ENCODE results near the gene TNS2. TPM values are rescaled to one million over a fixed set of nuclear protein-coding genes. Genes with fewer than 3 reads are reported as not detected.

TNS2 gene
- polyA plus RNA-seq, 1 of the 3 experiments (the other 2 are of a cell fraction): 50.0 TPM

- Histone ChIP-seq H3K79me2 (ENCODE audit: insufficient read depth) (peaks cover 36% of the 10 kb centered on the region), H3K27ac (ENCODE audit: low read depth in 2 of 2, low read length in 1 of 2) (no peak overlapping the region), H3F3A (replicated peaks; ENCODE audit: insufficient read depth) (peaks cover 13% of the 10 kb centered on the region), H3K9ac (no peak overlapping the region), H4K20me1 (ENCODE audit: insufficient read depth) (no peaks in the 10 kb centered on the region), H3K9me3 (no peaks in the 10 kb centered on the region), H3K4me1 (ENCODE audit: control insufficient read depth in 1 of 2, insufficient read depth in 2 of 2, low read depth in 1 of 2, low read length in 1 of 2) (peaks cover 28 to 30% of the 10 kb centered on the region in 2 experiments), H2AFZ (ENCODE audit: low read depth) (no peak overlapping the region), H3K36me3 (replicated peaks in 1 of 2; ENCODE audit: control insufficient read depth in 1 of 2, insufficient read depth in 2 of 2, low read length in 1 of 2) (peaks cover 15 to 21% of the 10 kb centered on the region in 2 experiments), H3K4me2 (no peak overlapping the region), H3K27me3 (ENCODE audit: insufficient read depth) (no peaks in the 10 kb centered on the region), H3K4me3 (ENCODE audit: low read depth in 2 of 2, low read length in 1 of 2) (no peak overlapping the region), H3K9me2 (no peaks in the 10 kb centered on the region)
- POLR2A ChIA-PET: no interaction called here
- DNase-seq: no peak
- no peak for TF ChIP-seq ZBTB33 (IDR thresholded peaks at IDR 0.05; ENCODE audit: borderline replicate concordance, low read depth)
- TF ChIP-seq USF1 (IDR thresholded peaks at IDR 0.05; ENCODE audit: borderline replicate concordance, low read depth): no peak
- no peak for TF ChIP-seq FOSL2 (IDR thresholded peaks at IDR 0.05; ENCODE audit: borderline replicate concordance, low read depth)
- TF ChIP-seq, protein P1, sequence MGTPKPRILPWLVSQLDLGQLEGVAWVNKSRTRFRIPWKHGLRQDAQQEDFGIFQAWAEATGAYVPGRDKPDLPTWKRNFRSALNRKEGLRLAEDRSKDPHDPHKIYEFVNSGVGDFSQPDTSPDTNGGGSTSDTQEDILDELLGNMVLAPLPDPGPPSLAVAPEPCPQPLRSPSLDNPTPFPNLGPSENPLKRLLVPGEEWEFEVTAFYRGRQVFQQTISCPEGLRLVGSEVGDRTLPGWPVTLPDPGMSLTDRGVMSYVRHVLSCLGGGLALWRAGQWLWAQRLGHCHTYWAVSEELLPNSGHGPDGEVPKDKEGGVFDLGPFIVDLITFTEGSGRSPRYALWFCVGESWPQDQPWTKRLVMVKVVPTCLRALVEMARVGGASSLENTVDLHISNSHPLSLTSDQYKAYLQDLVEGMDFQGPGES (IDR thresholded peaks at IDR 0.05; ENCODE audit: low read depth, low read length): no peak
- TF ChIP-seq RCOR1 (IDR thresholded peaks at IDR 0.05; ENCODE audit: low read length): no peak
- no peak for TF ChIP-seq CHD2 (IDR thresholded peaks at IDR 0.05; ENCODE audit: low read length, partially characterized antibody)
- 96% methylated on average over 11 of the region's 11 CpGs for WGBS (ENCODE audit: low lambda C conversion rate)
- CTCF ChIA-PET: interaction anchor here (0.9 to 8.8 kb wide), 7 partner anchors 7 to 85 kb away, joined by 4 to 130 read pairs (median 7); partner anchors contain the start of gene IGFBP6
These were observed 24.6 kb downstream of the TNS2 start for GRCh38 chr12:53074283-53074998.

DNA sequence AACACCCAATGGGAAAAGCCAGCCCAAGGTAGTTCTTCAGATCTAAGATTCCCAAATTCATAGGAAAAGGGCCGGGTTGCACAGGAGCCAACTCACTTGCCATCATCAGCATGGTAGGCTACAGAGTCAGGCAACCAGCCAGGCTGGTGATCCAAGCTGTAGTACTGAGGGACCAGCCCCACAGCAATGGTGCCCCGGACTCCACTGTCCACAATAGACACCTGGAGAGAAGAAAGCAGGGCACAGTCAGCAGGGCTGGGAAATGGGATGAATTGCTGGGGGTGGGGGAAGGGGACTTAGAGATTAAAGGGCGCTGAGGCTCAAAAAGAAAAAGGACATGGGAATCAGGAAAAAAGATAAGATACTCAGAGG, 25.1 kb downstream of the TNS2 start:
- Histone ChIP-seq H3K36me3 (replicated peaks in 1 of 2; ENCODE audit: control insufficient read depth in 1 of 2, insufficient read depth in 2 of 2, low read length in 1 of 2) (peaks cover 15 to 21% of the 10 kb centered on the region in 2 experiments), H4K20me1 (ENCODE audit: insufficient read depth) (no peaks in the 10 kb centered on the region)
- no peak for TF ChIP-seq YY1 (IDR thresholded peaks at IDR 0.05; ENCODE audit: low read depth)
- TF ChIP-seq CHD2 (IDR thresholded peaks at IDR 0.05; ENCODE audit: low read length, partially characterized antibody): no peak
- no peak for TF ChIP-seq FOSL2 (IDR thresholded peaks at IDR 0.05; ENCODE audit: borderline replicate concordance, low read depth)
- TF ChIP-seq NFIC (IDR thresholded peaks at IDR 0.05; ENCODE audit: borderline replicate concordance): no peak
- no peak for TF ChIP-seq RAD21 (IDR thresholded peaks at IDR 0.05; ENCODE audit: low read length)
- TF ChIP-seq, protein P1 (IDR thresholded peaks at IDR 0.05; ENCODE audit: low read depth, low read length): no peak
- no peak for TF ChIP-seq FOXJ3 (CRISPR knock-in tag; IDR thresholded peaks at IDR 0.05)
- TF ChIP-seq USF1 (IDR thresholded peaks at IDR 0.05; ENCODE audit: borderline replicate concordance, low read depth): no peak
- no peak for TF ChIP-seq EZH2phosphoT487 (IDR thresholded peaks at IDR 0.05; ENCODE audit: borderline replicate concordance, low read depth)
- TF ChIP-seq REST (IDR thresholded peaks at IDR 0.05; ENCODE audit: low read depth, low read length): no peak

More for the DNA sequence above, 25.1 kb downstream of the TNS2 start:
- Histone ChIP-seq H3K27me3 (ENCODE audit: insufficient read depth) (no peaks in the 10 kb centered on the region), H3K4me3 (ENCODE audit: low read depth in 2 of 2, low read length in 1 of 2) (no peak overlapping the region), H2AFZ (ENCODE audit: low read depth) (no peak overlapping the region), H3K27ac (ENCODE audit: low read depth in 2 of 2, low read length in 1 of 2) (no peak overlapping the region), H3F3A (replicated peaks; ENCODE audit: insufficient read depth) (peaks cover 16% of the 10 kb centered on the region), H3K9me3 (no peaks in the 10 kb centered on the region), H3K4me2 (no peak overlapping the region), H3K79me2 (ENCODE audit: insufficient read depth) (peaks cover 39% of the 10 kb centered on the region), H3K9ac (no peak overlapping the region), H3K4me1 (ENCODE audit: control insufficient read depth in 1 of 2, insufficient read depth in 2 of 2, low read depth in 1 of 2, low read length in 1 of 2) (peaks cover 31 to 33% of the 10 kb centered on the region in 2 experiments), H3K9me2 (no peaks in the 10 kb centered on the region)
- no peak for DNase-seq
- POLR2A ChIA-PET: no interaction called here
- CTCF ChIA-PET: interaction anchor here (1.4 to 8.8 kb wide), 4 partner anchors 7 to 85 kb away, joined by 4 to 130 read pairs (median 28); partner anchors contain the start of gene IGFBP6
- WGBS (ENCODE audit: low lambda C conversion rate): 88% methylated on average over 3 of the region's 3 CpGs

All from SK-N-SH (cell line).